Measurements from ENCODE around the gene RNASE4.

Gene RNASE4

DNA sequence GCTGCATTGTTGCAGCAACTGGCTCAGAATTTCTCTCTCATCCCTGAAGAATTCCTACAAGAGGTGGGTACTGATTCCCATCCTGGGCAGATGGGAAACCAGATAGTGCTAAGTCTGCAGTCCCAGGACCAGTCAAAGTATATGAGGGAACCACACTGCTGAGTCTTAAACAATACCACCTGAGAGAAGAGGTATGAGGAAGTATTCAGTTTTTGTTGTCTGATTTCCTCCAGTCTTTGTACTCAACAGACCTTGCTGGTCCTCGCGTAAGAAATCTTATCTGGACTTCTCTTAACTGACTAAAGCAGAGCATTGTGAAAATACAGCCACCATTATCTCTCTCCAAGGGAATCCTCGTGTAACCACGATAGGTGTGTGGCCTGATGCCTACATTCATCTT, 57.8 kb downstream of the RNASE4 start:
- no peak for DNase-seq (ENCODE audit: low read depth in 2 of 2, low spot score in 1 of 2)

DNA sequence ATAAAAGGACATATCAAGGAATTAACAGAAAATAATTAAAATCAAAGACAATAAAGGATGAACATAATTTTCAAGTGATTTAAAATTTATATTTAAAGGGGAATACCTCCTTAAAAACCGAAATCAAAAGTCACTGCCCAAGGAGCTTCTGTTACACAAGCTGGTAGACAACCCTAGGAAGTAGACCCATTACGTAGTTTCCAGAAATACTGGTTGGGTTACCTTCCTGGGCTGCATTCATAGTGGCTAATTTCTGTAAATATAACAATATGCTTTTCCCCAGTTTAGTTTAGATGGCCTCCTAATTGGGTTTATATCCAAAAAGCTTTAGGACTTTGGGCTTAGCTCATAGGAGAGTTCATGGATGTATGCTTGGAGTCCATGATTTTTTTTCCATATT, 59.2 kb downstream of the RNASE4 start:
- DNase-seq (ENCODE audit: low read depth in 2 of 2, low spot score in 1 of 2), result no peak

DNA sequence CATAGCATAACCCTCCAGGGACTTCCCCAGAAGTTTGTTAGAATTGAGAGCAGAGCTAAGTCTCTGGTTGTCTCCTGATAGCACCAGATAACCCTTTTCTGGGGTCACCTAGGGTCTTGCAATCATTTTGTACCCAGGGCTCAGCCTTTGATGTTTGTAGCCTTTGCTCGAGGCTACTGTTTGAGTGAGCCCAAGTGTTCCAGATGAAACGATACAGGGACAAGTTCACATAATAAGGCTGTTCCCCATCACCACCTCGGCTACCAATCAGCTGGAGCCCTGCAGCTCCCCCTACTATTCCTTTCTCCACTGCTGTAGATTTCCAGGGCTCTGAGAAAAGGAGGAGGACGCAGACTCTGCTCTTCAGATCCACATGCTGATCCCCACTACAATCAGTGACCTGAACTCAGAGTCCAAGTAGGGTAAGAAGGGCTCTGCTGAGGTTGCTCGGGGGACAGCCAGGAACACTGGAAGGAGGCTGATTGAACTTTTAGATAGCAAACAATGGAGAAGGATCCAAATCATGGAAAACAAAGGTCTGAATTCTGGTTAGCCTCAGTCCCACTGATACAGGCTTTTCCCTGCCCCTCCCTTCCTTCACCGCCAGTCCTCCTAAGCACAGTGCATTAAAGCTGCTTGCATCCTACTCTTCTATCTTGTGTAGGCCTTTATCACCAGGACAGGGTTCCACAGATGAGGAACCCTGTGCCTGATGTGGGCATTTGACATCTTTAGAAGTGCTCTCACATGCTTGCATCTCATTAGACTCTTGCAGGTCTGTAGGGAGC, 61.4 kb downstream of the RNASE4 start, which contains the start of gene EDDM3A:
Gene EDDM3A (plus strand): TSS at position 317 of the 788 bp plus-strand sequence. CDS start 1,694 bp downstream, outside the sequence.
- no peak for DNase-seq (ENCODE audit: low read depth in 2 of 2, low spot score in 1 of 2)

DNA sequence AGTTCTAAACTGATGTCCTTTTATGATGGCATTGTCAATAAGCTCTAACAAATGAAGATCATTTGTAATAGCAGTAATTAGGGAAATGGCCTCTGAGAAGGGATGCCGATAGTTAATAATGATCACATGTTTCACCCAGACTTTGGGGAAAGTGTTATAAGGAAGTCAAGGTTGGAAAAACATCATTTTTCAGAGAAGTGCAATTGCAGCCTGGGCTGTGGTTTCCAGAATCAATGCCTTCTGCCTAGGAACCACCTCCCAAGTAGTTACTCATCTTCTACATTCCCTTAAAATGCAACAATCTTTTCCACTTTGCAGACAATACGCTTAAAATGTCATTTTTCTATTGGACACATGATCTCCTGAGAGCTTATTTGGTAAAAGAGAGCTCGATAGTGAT, 62.2 kb downstream of the RNASE4 start:
- DNase-seq (ENCODE audit: low read depth in 2 of 2, low spot score in 1 of 2), result no peak

DNA sequence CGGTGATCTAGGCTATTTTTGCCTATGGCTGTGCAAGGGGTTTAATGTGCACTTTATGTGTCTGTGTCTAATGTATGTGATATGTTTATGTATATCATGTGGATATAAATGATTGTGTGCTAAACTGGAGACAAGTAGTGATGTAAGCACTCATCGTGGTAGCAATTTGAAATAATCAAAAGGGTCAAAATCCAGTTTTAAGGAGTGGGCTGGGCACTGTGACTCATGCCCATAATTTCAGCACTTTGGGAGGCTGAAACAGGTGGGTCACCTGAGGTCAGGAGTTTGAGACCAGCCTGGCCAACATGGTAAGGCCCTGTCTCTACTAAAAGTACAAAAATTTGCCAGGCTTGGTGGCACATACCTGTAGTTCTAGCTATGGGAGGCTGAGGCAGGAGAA, 64.1 kb downstream of the RNASE4 start:
- DNase-seq (ENCODE audit: low read depth in 2 of 2, low spot score in 1 of 2), result no peak

DNA sequence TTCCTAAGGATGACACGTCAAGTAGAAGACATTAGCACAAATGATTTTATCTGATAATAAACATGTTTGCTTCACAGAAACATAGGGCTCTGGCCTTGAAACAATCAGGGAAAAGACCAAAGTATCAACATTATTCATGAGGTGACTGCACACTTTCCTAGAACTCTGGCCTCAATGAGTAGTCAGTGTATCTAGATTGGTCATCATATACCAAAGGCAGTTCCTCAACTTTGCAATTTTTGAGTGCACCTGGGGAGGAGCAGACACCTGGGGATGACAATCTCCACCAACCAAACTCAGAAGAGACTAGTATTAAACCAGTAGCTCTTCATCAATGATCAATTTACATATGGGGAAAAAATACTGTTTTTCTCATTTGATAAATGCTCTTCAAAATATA, 65.8 kb downstream of the RNASE4 start:
- DNase-seq (ENCODE audit: low read depth in 2 of 2, low spot score in 1 of 2), result no peak
